Mesenchymal stem cell (in vitro differentiated cells and primary cell): ENCODE measurements around the gene TYMP.
A peak's percentile ranks its signal among the peaks of the same experiment; 100 is the strongest.

Experiments
- DNase-seq: peaks from one replicate; pipeline ENCODE4 v3.0.0-alpha.2; 2013
- H2AFZ ChIP-seq: one replicate; pipeline ENCODE4 v1.6.1; 2013; ENCODE audit warnings: low read depth, mild to moderate bottlenecking, control low read depth, inconsistent platforms, low read length, moderate library complexity
- H2AK5ac ChIP-seq: 2 replicates; pipeline ENCODE4 v1.6.1; 2013; ENCODE audit warnings: low read length, moderate library complexity, mild to moderate bottlenecking, inconsistent platforms; ENCODE audit not compliant: severe bottlenecking
- H2BK120ac ChIP-seq: one replicate; pipeline ENCODE4 v1.6.1; 2013; ENCODE audit warnings: low read depth, mild to moderate bottlenecking, inconsistent platforms, low read length, moderate library complexity
- H2BK12ac ChIP-seq, 2 experiments: one replicate each; pipeline ENCODE4 v1.6.1; 2013; ENCODE audit warnings: inconsistent platforms in 2 of 2, low read length in 2 of 2, mild to moderate bottlenecking in 2 of 2, moderate library complexity in 2 of 2, control low read depth in 1 of 2
- H2BK15ac ChIP-seq: one replicate; pipeline ENCODE4 v1.6.1; 2013; ENCODE audit warnings: mild to moderate bottlenecking, low read depth, inconsistent platforms; ENCODE audit not compliant: poor library complexity, severe bottlenecking
- H2BK5ac ChIP-seq: 2 replicates; pipeline ENCODE4 v1.6.1; 2013; ENCODE audit warnings: low read depth, mild to moderate bottlenecking, low read length, control low read depth, inconsistent platforms; ENCODE audit not compliant: poor library complexity, severe bottlenecking
- H3K14ac ChIP-seq, 2 experiments: one replicate each; pipeline ENCODE4 v1.6.1; 2013; ENCODE audit warnings: inconsistent platforms in 2 of 2, low read length in 2 of 2, control low read depth in 1 of 2, mild to moderate bottlenecking in 1 of 2, moderate library complexity in 1 of 2
- H3K18ac ChIP-seq, 2 experiments: one replicate each; pipeline ENCODE4 v1.6.1; 2013; ENCODE audit warnings: inconsistent platforms in 2 of 2, low read length in 2 of 2, control low read depth in 1 of 2, low read depth in 1 of 2, mild to moderate bottlenecking in 1 of 2
- H3K23ac ChIP-seq, 2 experiments: one replicate each; pipeline ENCODE4 v1.6.1; 2013; ENCODE audit warnings: inconsistent platforms in 2 of 2, low read length in 2 of 2, mild to moderate bottlenecking in 2 of 2, moderate library complexity in 2 of 2, control low read depth in 1 of 2
- H3K27ac ChIP-seq: 2 replicates; pipeline ENCODE4 v1.5.1; 2013; ENCODE audit warnings: mild to moderate bottlenecking, moderate library complexity, low read length, control low read depth, inconsistent platforms; ENCODE audit not compliant: poor library complexity, severe bottlenecking
- H3K27me3 ChIP-seq, 2 experiments: 2 replicates each; pipeline versions ENCODE4 v1.6.1 to v1.7.0; 2013; ENCODE audit warnings: low read length in 2 of 2, mild to moderate bottlenecking in 2 of 2, moderate library complexity in 2 of 2, control low read depth in 1 of 2, inconsistent platforms in 1 of 2; ENCODE audit not compliant: control insufficient read depth in 1 of 2, insufficient read depth in 1 of 2
- H3K36me3 ChIP-seq, 2 experiments: 2 replicates each; pipeline versions ENCODE4 v1.6.1 to v1.7.0; 2013; ENCODE audit warnings: low read length in 2 of 2, control low read depth in 1 of 2, inconsistent platforms in 1 of 2, low read depth in 1 of 2, mild to moderate bottlenecking in 1 of 2; ENCODE audit not compliant: insufficient read depth in 2 of 2, control insufficient read depth in 1 of 2
- H3K4ac ChIP-seq, 2 experiments: one replicate each; pipeline ENCODE4 v1.6.1; 2013; ENCODE audit warnings: inconsistent platforms in 2 of 2, low read length in 2 of 2, mild to moderate bottlenecking in 2 of 2, moderate library complexity in 2 of 2, control low read depth in 1 of 2, low read depth in 1 of 2
- H3K4me1 ChIP-seq: 2 replicates; pipeline ENCODE4 v1.6.1; 2013; ENCODE audit warnings: low read depth, low read length, control low read depth; ENCODE audit not compliant: control insufficient read depth, insufficient read depth
- H3K4me2 ChIP-seq: 2 replicates; pipeline ENCODE4 v1.6.1; 2013; ENCODE audit warnings: low read length, mild to moderate bottlenecking, inconsistent platforms; ENCODE audit not compliant: poor library complexity, severe bottlenecking
- H3K4me3 ChIP-seq, 2 experiments: 2 replicates each; pipeline versions ENCODE4 v1.5.1 to v1.7.0; 2013; ENCODE audit warnings: low read length in 2 of 2, mild to moderate bottlenecking in 2 of 2, control low read depth in 1 of 2, low read depth in 1 of 2; ENCODE audit not compliant: insufficient read depth in 1 of 2
- H3K79me1 ChIP-seq: replicated peaks from 2 replicates; pipeline ENCODE4 v1.6.1; 2013; ENCODE audit warnings: mild to moderate bottlenecking, control low read depth, low read length, inconsistent platforms; ENCODE audit not compliant: poor library complexity, severe bottlenecking
- H3K9ac ChIP-seq: 2 replicates; pipeline ENCODE4 v1.7.0; 2013; ENCODE audit warnings: mild to moderate bottlenecking, low read length, moderate library complexity
- H3K9me3 ChIP-seq: 2 replicates; pipeline ENCODE4 v1.7.0; 2013; ENCODE audit warnings: mild to moderate bottlenecking, low read length; ENCODE audit not compliant: control insufficient read depth
- H4K8ac ChIP-seq: one replicate; pipeline ENCODE4 v1.6.1; 2013; ENCODE audit warnings: inconsistent platforms, mild to moderate bottlenecking, low read length, moderate library complexity
- H4K91ac ChIP-seq: one replicate; pipeline ENCODE4 v1.6.1; 2013; ENCODE audit warnings: mild to moderate bottlenecking, low read length, inconsistent platforms
- WGBS: methylation state at CpG from one replicate; pipeline ENCODE4 v1.1.7; 2013; ENCODE audit warnings: mixed read lengths; 5-methylcytosine and 5-hydroxymethylcytosine counted together

The TYMP gene

GRCh38 chr22:50528682-50529415 lies 963 bp downstream of the TYMP start:
- peaks cover 0 to 27% of the 10 kb centered on the region in 2 experiments for H3K27me3 ChIP-seq
- no peak overlapping the region for H3K4me2 ChIP-seq
- H4K91ac ChIP-seq = peak overlapping the region; percentile 6
- peaks cover 2 to 8% of the 10 kb centered on the region in 2 experiments for H3K36me3 ChIP-seq
- peaks cover 55% of the 10 kb centered on the region for H3K4me1 ChIP-seq
- H3K4ac ChIP-seq = no peak overlapping the region
- no peak overlapping the region for H3K23ac ChIP-seq
- H3K14ac ChIP-seq = no peak overlapping the region
- H2BK120ac ChIP-seq = no peak overlapping the region
- peak overlapping the region in 1 of 2 experiments; percentile 85 for H3K4me3 ChIP-seq
- H3K79me1 ChIP-seq = peaks cover 5% of the 10 kb centered on the region
- no peak overlapping the region for H3K27ac ChIP-seq
- peak overlapping the region in 1 of 2 experiments; percentile 81 for H2BK12ac ChIP-seq
- peak; percentile 9 for DNase-seq
- no peak overlapping the region for H2BK15ac ChIP-seq
- 83% methylated on average over 15 of the region's 15 CpGs for WGBS
- H2AFZ ChIP-seq = no peak overlapping the region
- H4K8ac ChIP-seq = no peak overlapping the region
- peak overlapping the region in 1 of 2 experiments; percentile 88 for H3K18ac ChIP-seq
- no peak overlapping the region for H2AK5ac ChIP-seq
- H3K9ac ChIP-seq = peak overlapping the region; percentile 93
- H2BK5ac ChIP-seq = no peak overlapping the region
- no peaks in the 10 kb centered on the region for H3K9me3 ChIP-seq

- H4K91ac ChIP-seq = no peak overlapping the region
- H2BK12ac ChIP-seq = no peak overlapping the region
- H3K4me3 ChIP-seq = no peak overlapping the region
- no peak overlapping the region for H2AK5ac ChIP-seq
- no peak overlapping the region for H3K9ac ChIP-seq
- no peak overlapping the region for H2BK120ac ChIP-seq
- no peak overlapping the region for H3K4me2 ChIP-seq
- H3K18ac ChIP-seq = peak overlapping the region in 1 of 2 experiments; percentile 50
- H2BK5ac ChIP-seq = no peak overlapping the region
- H3K36me3 ChIP-seq = peaks cover 9 to 15% of the 10 kb centered on the region in 2 experiments
- 96% methylated on average over 18 of the region's 18 CpGs for WGBS
- peaks cover 9% of the 10 kb centered on the region for H3K79me1 ChIP-seq
- H2BK15ac ChIP-seq = peak overlapping the region; percentile 26
- H2AFZ ChIP-seq = no peak overlapping the region
- H3K9me3 ChIP-seq = no peaks in the 10 kb centered on the region
- no peak overlapping the region for H3K4ac ChIP-seq
- H4K8ac ChIP-seq = no peak overlapping the region
- H3K23ac ChIP-seq = no peak overlapping the region
- DNase-seq = peak; percentile 9
- H3K27ac ChIP-seq = no peak overlapping the region
- no peak overlapping the region for H3K14ac ChIP-seq
- peaks cover 0 to 24% of the 10 kb centered on the region in 2 experiments for H3K27me3 ChIP-seq
- peaks cover 60% of the 10 kb centered on the region for H3K4me1 ChIP-seq
These were observed 1.7 kb downstream of the TYMP start for GRCh38 chr22:50527921-50528681.

- peak overlapping the region; percentile 75 to 98 for H3K18ac ChIP-seq
- peaks cover 19 to 25% of the 10 kb centered on the region in 2 experiments for H3K36me3 ChIP-seq
- no peak overlapping the region for H2BK15ac ChIP-seq
- 61% methylated on average over 26 of the region's 29 CpGs for WGBS
- peak overlapping the region; percentile 94 for H3K9ac ChIP-seq
- H3K27me3 ChIP-seq = peaks cover 0 to 17% of the 10 kb centered on the region in 2 experiments
- H3K4ac ChIP-seq = peak overlapping the region; percentile 91 to 99
- DNase-seq = peak; percentile 59
- peak overlapping the region; percentile 49 for H3K4me2 ChIP-seq
- no peak overlapping the region for H2BK5ac ChIP-seq
- H4K91ac ChIP-seq = peak overlapping the region; percentile 98
- peak overlapping the region; percentile 77 for H4K8ac ChIP-seq
- peak overlapping the region in 1 of 2 experiments; percentile 47 for H2BK12ac ChIP-seq
- peaks cover 56% of the 10 kb centered on the region for H3K4me1 ChIP-seq
- no peak overlapping the region for H2AFZ ChIP-seq
- no peak overlapping the region for H3K27ac ChIP-seq
- H3K4me3 ChIP-seq = peak overlapping the region; percentile 80 to 84
- H3K23ac ChIP-seq = peak overlapping the region in 1 of 2 experiments; percentile 92
- peak overlapping the region in 1 of 2 experiments; percentile 94 for H3K14ac ChIP-seq
- no peaks in the 10 kb centered on the region for H3K9me3 ChIP-seq
- H2AK5ac ChIP-seq = no peak overlapping the region
- peaks cover 15% of the 10 kb centered on the region for H3K79me1 ChIP-seq
- peak overlapping the region; percentile 23 for H2BK120ac ChIP-seq
These were observed 2.7 kb downstream of the TYMP start for GRCh38 chr22:50526834-50527801.
